ENCODE data around the gene NPIPA5.
"Not testable (repeated sequence)": the region's sequence is repeated elsewhere in the genome, so short reads cannot be mapped to it uniquely, and the experiment has no call there.

NPIPA5 gene

DNA sequence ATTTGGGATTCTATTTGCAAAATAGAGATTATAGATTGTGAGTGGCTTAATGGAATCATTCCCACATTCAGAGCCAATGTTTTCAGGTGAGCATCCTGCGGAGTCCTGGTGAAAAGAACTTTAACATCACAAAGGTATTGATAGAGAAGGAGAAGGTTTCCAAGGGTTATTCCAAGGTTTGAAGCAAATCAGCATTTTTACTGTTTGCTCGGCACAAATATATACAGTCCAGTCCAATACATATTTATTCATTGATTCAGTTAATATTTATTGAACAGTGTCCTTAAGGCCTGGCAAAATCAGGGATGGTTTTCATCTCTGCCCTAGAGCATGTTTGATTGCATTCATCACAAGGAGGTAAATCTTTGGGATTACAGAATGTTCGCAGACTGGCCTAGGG, 23.9 kb upstream of the NPIPA5 start:
- TF ChIP-seq CTBP1 (IDR thresholded peaks at IDR 0.05; ENCODE audit: borderline replicate concordance) = no peak
- no peak for TF ChIP-seq TARDBP (IDR thresholded peaks at IDR 0.05)
- TF ChIP-seq SUZ12 (IDR thresholded peaks at IDR 0.05) = no peak
- no peak for TF ChIP-seq BHLHE40 (IDR thresholded peaks at IDR 0.05; ENCODE audit: borderline replicate concordance)
- TF ChIP-seq, protein P1, sequence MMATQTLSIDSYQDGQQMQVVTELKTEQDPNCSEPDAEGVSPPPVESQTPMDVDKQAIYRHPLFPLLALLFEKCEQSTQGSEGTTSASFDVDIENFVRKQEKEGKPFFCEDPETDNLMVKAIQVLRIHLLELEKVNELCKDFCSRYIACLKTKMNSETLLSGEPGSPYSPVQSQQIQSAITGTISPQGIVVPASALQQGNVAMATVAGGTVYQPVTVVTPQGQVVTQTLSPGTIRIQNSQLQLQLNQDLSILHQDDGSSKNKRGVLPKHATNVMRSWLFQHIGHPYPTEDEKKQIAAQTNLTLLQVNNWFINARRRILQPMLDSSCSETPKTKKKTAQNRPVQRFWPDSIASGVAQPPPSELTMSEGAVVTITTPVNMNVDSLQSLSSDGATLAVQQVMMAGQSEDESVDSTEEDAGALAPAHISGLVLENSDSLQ (IDR thresholded peaks at IDR 0.05) = no peak
- TF ChIP-seq HDGF (IDR thresholded peaks at IDR 0.05; ENCODE audit: borderline replicate concordance) = no peak
- TF ChIP-seq FOXM1 (IDR thresholded peaks at IDR 0.05; ENCODE audit: borderline replicate concordance) = no peak
- no peak for TF ChIP-seq ARNT (IDR thresholded peaks at IDR 0.05)
- DNase-seq (ENCODE audit: extremely low spot score) = no peak
- ChIA-PET POLR2A (no interaction called here), CTCF (no interaction called here)

DNA sequence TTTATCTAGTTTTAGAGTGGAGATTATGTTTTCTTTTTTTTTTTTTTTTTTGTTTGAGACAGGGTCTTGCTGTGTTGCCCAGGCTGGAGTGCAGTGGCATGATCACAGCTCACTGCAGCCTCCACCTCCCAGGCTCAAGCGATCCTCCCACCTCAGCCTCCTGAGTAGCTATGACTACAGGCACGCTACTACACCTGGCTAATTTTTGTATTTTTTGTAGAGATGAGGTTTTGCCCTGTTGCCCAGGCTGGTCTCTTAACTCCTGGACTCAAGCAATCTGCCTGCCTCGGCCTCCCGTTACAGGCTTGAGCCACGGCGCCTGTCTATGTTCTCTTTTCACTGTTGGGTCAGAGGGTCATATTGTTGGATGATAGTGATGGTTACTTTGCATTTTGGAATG, 22.2 kb upstream of the NPIPA5 start:
- POLR2A ChIA-PET; DNase-seq (ENCODE audit: extremely low spot score); CTCF ChIA-PET: not testable (repeated sequence)

DNA sequence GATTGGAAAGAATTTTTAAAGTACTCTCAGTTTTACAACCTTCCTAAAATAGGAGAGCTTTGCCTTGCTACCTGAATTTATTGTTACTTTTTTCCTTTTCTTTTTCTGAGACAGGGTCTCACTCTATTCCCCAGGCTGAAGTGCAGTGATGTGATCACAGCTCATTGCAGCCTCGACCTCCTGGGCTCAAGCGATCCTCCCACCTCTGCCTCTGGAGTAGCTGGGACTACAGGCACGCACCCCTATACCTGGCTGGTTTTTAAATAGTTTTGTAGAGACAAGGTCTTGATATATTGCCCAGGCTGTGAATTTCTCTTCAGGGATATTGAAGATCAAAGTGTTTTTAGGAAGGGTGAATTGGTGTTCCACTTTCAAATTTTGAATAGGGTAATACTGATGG, 21.2 kb upstream of the NPIPA5 start:
- ChIA-PET CTCF (no interaction called here), POLR2A (no interaction called here)
- DNase-seq (ENCODE audit: extremely low spot score) = no peak
- TF ChIP-seq FOXA1 (IDR thresholded peaks at IDR 0.05) = no peak
- no peak for TF ChIP-seq ARNT (IDR thresholded peaks at IDR 0.05)
- TF ChIP-seq NFRKB (IDR thresholded peaks at IDR 0.05) = no peak

DNA sequence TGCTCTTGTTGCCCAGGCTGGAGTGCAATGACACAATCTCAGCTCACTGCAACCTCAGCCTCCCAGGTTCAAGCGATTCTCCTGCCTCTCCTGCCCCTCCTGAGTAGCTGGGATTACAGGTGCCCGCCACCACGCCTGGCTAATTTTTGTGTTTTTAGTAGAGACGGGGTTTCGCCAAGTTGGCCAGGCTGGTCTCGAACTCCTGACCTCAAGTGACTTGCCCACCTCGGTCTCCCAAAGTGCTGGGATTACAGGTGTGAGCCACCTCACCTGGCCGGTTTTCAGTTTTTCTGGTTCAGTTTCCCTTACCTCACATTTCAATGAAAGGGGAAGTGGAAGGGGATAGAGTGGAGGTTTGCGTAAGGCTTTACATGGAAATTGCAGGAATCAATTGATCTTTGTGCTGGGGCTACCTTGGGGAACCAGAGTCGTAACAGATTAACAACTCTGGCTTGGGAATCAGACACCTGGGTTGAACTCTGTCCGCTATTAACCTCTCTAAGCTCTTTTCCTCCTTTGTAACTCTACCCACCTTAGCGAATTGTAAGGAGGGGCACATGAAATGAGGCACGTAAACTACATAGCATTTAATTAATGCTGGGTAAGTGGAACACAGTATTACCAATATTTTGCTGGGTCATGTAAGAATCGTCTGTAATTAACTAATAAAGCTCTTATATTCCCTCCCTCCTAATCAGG, 20.7 kb upstream of the NPIPA5 start:
- CTCF ChIA-PET = no interaction called here
- TF ChIP-seq BHLHE40 (IDR thresholded peaks at IDR 0.05; ENCODE audit: borderline replicate concordance) (no peak), ELF4 (IDR thresholded peaks at IDR 0.05) (no peak), L3MBTL2 (conservative IDR thresholded peaks at IDR 0.05) (no peak), ZNF384 (IDR thresholded peaks at IDR 0.05) (no peak), TARDBP (IDR thresholded peaks at IDR 0.05) (no peak), HDGF (IDR thresholded peaks at IDR 0.05; ENCODE audit: borderline replicate concordance) (no peak), CTBP1 (IDR thresholded peaks at IDR 0.05; ENCODE audit: borderline replicate concordance) (no peak), SUZ12 (IDR thresholded peaks at IDR 0.05) (no peak), NFRKB (IDR thresholded peaks at IDR 0.05) (no peak), SP1 (IDR thresholded peaks at IDR 0.05) (no peak), LEF1 (IDR thresholded peaks at IDR 0.05; ENCODE audit: borderline replicate concordance) (no peak), FOXK2 (IDR thresholded peaks at IDR 0.05) (no peak), FOXA1 (IDR thresholded peaks at IDR 0.05) (no peak), ARNT (IDR thresholded peaks at IDR 0.05) (no peak), FOXM1 (IDR thresholded peaks at IDR 0.05; ENCODE audit: borderline replicate concordance) (no peak)
- TF ChIP-seq, protein P1 (IDR thresholded peaks at IDR 0.05) = no peak
- POLR2A ChIA-PET = no interaction called here
- DNase-seq (ENCODE audit: extremely low spot score) = no peak

DNA sequence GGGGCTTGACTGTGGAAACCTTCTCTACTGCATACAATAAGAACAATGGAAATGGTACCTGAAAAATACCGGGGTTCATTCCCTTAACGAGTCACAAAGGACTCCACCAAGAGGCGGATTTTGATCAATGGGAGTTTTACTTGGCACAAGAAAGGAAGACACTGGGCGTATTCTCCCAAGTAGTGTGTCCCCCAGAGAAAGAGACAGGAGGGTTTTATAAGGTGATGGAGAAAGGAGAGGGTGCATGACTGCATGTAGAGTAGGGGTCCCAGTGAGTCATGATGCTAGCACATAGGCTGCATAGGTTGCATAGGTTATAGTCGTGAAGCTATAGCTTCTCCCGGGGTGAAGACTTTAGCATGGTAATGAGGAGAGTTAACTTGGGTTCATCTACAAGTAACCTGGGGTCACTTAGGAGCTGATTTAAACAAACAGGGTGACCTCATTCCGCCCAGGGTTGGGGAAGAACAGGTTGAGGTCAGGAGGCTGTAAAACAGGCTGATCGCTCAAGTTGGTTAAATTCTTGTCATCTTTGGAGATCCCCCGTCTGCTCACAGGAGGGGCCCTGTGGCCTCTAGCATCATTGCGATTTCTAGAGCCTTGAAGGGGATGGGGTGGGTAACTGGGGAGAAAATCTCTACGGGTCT, 19.0 kb upstream of the NPIPA5 start:
- no peak for TF ChIP-seq NFRKB (IDR thresholded peaks at IDR 0.05)
- no peak for TF ChIP-seq CTBP1 (IDR thresholded peaks at IDR 0.05; ENCODE audit: borderline replicate concordance)
- TF ChIP-seq FOXK2 (IDR thresholded peaks at IDR 0.05) = no peak
- no peak for TF ChIP-seq SUZ12 (IDR thresholded peaks at IDR 0.05)
- no peak for TF ChIP-seq FOXM1 (IDR thresholded peaks at IDR 0.05; ENCODE audit: borderline replicate concordance)
- TF ChIP-seq HDGF (IDR thresholded peaks at IDR 0.05; ENCODE audit: borderline replicate concordance) = no peak
- no peak for TF ChIP-seq ELF4 (IDR thresholded peaks at IDR 0.05)
- no peak for TF ChIP-seq ARNT (IDR thresholded peaks at IDR 0.05)
- no peak for TF ChIP-seq L3MBTL2 (conservative IDR thresholded peaks at IDR 0.05)
- TF ChIP-seq TARDBP (IDR thresholded peaks at IDR 0.05) = no peak
- TF ChIP-seq SP1 (IDR thresholded peaks at IDR 0.05) = no peak
- TF ChIP-seq, protein P1 (IDR thresholded peaks at IDR 0.05) = no peak
- TF ChIP-seq ZNF384 (IDR thresholded peaks at IDR 0.05) = no peak
- TF ChIP-seq FOXA1 (IDR thresholded peaks at IDR 0.05) = no peak
- TF ChIP-seq LEF1 (IDR thresholded peaks at IDR 0.05; ENCODE audit: borderline replicate concordance) = no peak
- TF ChIP-seq BHLHE40 (IDR thresholded peaks at IDR 0.05; ENCODE audit: borderline replicate concordance) = no peak
- CTCF ChIA-PET = no interaction called here
- POLR2A ChIA-PET = no interaction called here
- DNase-seq (ENCODE audit: extremely low spot score) = no peak

DNA sequence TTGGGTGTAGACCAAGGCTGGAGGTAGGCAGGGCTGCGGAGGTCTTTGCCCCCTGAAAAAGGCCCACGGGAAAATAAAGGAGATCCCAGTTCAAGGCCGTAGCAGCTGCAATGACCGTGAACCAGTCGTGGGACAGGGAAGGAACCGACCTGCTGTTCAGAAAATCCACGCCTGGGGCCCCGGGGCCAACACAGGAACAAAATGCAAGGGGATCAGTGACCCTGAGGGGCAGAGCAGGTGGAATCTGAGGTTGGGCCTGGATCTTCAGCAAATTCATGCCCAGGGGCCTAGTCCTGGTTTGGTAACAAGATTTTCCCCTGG, 18.4 kb upstream of the NPIPA5 start:
- POLR2A ChIA-PET; CTCF ChIA-PET; DNase-seq (ENCODE audit: extremely low spot score): not testable (repeated sequence)

DNA sequence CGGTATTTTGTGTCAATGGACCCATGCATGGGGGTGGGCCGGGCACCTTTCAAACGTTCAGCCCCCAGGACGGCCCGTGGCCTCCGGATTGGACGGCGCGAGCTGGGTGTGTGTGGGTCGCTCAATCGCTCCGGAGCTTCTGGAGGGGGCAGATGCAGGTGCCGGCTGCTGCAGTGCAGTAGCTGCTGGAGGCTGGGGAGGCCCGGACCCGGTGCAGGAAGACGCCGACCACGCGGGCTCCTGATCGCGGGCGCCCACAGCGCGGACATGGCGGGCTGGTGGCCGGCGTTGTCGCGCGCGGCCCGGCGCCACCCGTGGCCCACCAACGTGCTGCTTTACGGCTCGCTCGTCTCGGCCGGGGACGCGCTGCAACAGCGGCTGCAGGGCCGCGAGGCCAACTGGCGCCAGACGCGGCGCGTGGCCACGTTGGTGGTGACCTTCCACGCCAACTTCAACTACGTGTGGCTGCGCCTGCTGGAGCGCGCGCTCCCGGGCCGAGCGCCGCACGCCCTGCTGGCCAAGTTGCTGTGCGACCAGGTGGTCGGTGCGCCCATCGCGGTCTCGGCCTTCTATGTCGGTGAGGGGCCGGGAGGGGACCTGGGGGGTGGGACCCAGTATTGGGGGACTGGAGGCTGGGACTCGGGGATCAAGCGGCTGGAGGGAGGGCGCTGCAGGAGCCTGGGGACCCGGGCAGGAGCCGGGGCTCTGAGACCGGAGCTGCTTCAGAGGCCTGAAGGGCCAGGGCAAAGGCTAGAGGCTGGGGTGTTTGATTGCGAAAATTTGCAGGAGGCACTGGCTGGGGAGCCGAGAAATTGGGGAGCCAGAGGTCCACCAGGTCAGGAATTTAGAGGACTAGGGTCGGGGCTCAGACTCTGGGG, 17.8 kb upstream of the NPIPA5 start, which contains the start of gene MPV17L:
TSS of gene MPV17L (plus strand) at position 124 of the 878 bp plus-strand sequence. CDS start at position 268, 144 bp downstream.
- POLR2A ChIA-PET; DNase-seq (ENCODE audit: extremely low spot score); CTCF ChIA-PET: not testable (repeated sequence)

DNA sequence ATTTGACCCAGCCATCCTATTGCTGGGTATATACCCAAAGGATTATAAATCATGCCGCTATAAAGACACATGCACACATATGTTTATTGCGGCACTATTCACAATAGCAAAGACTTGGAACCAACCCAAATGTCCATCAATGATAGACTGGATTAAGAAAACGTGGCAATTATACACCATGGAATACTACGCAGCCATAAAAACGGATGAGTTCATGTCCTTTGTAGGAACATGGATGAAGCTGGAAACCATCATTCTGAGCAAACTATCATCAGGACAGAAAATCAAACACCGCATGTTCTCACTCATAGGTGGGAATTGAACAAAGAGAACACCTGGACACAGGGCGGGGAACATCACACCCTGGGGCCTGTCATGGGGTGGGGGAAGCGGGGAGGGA, 14.9 kb upstream of the NPIPA5 start:
- CTCF ChIA-PET; DNase-seq (ENCODE audit: extremely low spot score); POLR2A ChIA-PET: not testable (repeated sequence)

DNA sequence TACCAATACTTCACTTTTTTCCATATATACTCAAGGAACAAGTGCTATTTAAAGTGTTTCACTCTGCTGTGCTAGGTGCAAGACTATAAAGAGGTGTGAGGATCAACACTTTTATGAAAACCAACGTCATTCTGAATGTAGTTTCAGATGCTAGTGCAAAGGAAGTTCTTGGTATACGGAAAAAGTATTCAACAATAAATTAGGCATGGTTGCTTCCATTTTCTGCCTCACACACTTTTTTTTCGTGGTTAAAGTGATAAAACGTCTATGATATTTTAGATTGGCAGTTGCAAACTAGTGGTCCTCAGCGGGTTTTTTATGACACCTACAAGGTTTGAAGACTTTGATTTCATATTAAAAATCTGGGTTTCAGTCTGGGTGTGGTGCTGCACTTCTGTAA, 11.8 kb upstream of the NPIPA5 start:
- POLR2A ChIA-PET; CTCF ChIA-PET; DNase-seq (ENCODE audit: extremely low spot score): not testable (repeated sequence)

DNA sequence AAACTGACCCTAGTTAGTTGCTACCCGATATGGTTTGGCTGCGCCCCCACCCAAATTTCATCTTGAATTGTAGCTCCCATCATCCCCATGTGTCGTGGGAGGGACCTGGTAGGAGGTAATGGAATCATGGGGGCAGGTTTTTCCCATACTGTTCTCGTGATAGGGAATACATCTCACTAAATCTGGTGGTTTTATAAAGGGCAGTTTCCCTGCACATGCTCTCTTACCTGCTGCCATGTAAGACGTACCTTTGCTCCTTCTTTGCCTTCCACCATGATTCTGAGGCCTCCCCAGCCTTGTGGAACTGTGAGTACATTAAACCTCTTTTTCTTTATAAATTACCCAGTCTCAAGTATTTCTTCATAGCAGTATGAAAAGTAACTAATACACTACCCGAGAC, 10.0 kb upstream of the NPIPA5 start:
- CTCF ChIA-PET; POLR2A ChIA-PET; DNase-seq (ENCODE audit: extremely low spot score): not testable (repeated sequence)

DNA sequence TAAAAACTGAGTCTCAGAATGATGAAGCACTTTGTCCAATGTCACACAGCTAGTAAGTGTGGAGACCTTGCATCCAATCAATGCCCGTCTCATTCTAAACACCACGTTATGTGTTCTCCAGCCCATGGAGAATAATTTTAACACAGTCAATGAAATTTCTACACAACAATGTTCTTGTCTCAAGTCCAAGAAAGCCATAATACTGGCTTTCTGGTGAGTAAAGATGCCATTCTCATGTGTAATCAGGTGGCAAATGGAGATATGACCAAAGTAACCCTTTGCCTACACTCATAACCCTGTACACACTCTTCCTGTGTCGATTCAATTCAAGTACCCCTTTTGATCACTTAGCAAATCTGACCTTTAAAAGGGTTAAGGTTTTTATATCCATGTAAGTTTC, 4.7 kb upstream of the NPIPA5 start:
- DNase-seq (ENCODE audit: extremely low spot score); CTCF ChIA-PET; POLR2A ChIA-PET: not testable (repeated sequence)

Measured in HEK293T (cell line).